ENCODE measurements around the gene NAALADL1.
A peak's percentile ranks its signal among the peaks of the same experiment; 100 is the strongest.

The NAALADL1 gene

DNA sequence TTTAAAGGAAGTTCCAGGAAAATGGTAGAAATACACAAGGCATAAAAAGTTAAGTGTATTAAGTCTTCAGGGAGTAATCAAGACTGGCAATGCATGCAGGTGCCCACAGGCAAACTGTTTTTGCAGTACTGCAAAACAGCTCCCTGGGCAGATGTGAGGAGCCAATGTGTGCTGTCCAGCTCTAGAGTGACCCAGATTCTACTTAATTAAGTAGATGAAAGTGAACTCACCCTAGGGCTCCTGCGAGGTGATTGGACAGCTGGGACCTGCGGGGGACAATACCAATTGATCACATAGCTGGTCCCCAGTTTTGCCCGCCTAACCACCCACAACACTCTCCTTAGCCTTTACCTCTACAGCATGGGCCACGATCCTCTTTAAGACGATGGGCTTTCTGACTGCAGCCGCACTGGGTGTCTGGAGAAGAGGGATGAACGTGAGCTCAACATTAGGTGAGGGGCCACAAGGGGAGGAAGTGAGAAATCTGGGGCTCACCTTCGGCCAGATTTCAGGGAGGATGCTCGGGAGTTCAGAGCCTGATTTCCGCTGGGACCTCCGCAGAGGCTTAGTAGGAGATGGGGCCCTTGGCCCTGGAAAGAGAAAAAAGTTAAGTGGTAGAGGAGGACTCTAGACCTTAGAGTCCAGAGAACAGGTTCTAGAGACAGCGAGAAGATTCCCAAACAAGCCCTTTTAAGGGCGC, 24.9 kb upstream of the NAALADL1 start:
- no peak for DNase-seq (ENCODE audit: low read depth)

DNA sequence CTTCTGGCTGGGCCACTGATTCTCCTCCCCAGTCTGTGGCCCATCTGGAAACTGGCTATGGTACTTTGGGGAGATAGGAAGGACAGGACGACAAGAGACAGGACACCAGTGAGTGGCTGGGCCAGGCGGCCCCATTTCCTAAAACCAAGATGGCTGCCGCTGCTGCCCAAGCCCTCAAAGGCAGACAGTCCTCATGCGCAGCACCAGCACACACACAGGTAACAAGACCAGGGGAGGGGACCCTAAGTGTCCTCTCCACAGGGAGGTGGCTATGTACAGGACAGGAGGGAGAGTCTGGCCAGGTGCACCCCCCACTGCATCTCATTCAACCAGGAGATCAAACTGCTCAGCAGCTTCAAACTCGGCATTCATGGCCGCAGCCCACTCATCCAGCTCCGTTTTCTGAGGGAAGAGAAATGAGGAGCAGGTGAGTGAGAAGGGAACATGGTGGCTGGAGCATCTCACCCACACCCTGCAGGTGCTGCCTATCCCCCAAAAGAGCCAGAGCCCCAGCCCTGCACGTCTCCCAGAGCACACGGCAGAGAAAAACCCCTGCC, 20.5 kb upstream of the NAALADL1 start:
- no peak for DNase-seq (ENCODE audit: low read depth)

DNA sequence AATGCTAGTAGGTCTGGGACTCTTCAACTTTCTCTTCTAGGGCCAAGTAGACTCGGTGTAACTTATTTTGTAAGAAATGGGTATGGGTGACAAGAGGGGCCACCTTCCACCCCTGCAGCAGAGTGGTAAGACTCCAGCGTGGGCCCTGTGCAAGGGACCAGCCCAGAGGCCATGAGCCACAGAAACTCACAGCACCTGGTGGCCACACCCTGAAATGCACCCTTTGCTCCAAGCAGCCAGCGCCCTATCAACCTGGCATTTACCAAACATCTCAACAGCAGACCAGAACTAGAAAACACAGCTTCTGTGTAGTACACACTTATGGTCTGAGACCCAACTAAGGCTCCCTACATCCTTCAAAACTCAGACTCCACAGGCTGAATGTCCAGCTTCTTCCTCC, 19.8 kb upstream of the NAALADL1 start:
- DNase-seq (ENCODE audit: low read depth), result peak; percentile 58

DNA sequence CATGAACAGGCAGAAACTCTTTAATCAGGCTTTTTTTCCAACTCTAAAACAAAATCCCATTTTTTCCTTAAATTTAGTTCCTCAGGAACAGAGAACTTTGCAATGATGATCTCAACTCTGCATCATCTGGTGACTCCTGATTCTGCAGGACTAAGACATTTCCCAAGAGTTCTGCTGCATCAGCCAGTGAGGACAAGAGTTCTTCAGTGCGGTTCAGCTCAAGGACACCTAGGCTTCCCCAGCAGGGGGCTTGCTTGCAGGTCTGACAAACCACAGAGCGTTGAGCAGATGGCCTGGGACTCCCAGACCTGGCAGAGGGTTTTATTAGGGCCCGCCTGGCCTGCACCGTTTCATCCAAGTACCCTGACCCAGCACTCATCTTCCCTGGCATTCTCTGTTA, 19.1 kb upstream of the NAALADL1 start:
- DNase-seq (ENCODE audit: low read depth), result no peak

DNA sequence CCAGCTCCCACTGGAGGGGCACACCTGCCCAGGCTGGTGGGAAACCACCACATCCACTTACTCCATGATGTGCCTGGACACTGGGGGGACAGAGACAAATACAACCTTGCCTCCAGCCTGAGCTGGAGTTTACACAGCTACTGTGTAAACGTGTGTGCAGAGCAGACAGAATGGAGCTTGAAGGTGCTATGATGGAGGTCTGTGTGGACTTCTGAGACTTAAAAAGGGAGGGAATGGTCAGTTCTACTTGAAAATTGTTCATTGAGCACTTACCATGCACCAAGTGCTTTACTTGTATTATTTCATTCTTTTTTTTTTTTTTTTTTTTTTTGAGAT, 14.2 kb upstream of the NAALADL1 start:
- DNase-seq (ENCODE audit: low read depth), result no peak

DNA sequence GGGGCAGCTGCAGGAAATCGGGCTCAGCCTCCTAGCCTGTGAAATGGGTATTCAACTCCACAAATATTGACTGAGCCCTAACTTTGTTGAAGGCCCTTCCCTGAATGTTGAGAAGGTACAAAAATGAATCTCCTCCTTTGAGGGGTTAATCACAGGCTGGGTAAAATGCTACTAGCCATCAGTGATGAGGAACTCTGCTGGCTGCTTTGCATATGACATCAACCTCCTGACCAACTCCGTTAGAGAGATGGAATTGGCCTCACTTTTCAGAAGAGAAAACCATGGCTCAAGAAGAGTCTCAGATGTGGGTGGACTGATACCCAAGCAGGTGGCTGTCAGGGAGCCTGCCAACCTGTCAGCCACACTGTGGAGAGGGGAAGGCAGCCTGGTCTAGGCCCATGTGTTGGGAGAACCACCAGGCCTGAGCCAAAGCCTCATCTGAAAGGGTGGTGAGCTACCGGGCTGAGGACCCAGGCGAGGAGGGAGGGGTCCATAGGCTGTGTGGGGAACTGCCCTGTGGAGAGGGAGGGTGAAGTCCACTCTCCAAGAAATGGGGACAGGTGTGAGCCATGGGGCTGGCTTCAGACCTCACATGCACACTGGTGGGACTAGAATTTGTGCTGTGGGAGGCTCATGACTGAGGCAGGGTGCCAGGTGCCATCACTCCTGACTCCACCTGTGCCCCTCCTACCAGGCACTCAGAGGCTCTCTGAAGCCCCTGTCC, 13.7 kb upstream of the NAALADL1 start:
- DNase-seq (ENCODE audit: low read depth), result no peak

DNA sequence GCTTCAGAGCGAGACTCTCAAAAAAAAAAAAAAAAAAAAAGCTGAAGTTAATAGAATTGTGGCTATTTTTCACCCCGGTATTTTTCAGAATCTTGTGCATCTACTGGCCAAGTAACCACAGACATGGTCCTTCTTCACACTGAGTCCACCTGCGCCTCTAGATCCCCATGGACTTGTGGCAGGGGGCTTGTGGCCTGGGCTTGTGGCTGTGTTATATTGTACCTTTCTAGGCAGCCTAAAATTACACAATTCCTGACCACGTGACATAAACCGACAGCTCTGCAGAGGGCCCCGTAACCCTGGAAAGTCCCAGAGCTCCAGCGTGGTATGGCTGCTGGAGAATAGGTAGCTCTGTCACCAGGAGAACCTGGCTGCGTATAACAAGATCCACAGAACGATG, 10.9 kb upstream of the NAALADL1 start:
- DNase-seq (ENCODE audit: low read depth), result no peak

DNA sequence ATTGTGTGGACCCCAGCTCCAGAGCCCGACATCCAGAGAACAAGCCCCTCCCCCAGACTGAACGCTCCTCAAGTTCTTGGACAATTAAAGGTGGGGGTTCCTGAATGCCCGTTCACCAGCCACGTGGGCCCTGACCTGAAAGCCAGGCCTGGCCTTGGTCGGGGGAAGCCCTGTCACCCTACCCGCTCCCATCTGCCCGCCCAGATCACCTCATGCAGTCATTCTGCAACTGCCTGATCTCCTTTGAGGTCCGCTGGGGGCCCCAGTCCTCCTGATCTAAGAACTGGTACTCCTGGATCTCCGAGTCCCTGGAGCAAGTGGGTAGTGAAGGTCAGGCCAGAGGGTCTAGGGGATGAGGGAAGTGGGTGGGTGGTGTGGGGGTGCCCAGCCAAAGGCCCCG, 9.1 kb upstream of the NAALADL1 start:
- DNase-seq (ENCODE audit: low read depth), result no peak

DNA sequence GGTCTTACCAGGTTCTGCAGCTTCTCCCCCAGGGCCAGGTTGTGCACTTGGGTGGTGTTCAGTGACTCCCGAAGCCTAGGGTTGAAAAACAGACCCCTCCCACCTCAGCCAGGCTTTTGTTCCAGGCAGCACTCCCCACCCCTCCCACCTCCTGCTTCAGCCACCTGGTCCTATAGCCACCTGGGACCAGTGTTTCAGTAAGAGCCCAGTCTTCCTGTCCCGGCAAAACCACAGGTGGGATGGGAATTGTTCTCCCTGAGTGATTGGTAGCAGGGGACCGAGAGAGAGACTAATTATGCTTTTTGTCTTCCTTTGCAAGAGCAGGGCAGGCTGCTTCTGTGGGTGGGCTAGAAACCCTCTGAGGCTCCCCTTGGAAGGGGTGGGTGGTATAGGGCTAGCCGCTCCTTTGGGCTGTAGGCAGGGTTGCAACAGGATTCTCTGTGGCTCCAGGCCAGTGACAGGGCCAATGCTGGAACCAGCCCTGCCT, 8.5 kb upstream of the NAALADL1 start:
- DNase-seq (ENCODE audit: low read depth), result no peak

DNA sequence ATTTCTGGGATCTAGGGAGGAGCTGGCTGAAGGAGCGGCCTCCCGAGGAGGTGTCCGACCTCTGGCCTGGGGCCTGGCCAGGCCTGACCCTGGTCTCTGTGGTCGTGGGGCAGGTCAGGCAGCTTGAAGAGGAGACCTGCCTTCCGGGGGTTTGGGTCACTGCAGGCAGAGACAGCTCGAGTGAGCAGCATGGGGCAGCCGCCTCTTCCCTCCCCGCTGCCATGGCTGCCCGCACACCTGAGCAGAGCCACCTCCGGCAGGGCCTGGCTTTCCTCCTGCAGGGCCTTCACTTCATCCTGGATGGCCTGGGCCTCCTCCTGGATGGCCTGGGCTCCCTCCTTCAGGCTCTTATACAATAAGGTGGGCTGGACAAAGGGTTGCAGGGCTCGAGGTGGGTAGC, 8.0 kb upstream of the NAALADL1 start:
- DNase-seq (ENCODE audit: low read depth), result no peak

DNA sequence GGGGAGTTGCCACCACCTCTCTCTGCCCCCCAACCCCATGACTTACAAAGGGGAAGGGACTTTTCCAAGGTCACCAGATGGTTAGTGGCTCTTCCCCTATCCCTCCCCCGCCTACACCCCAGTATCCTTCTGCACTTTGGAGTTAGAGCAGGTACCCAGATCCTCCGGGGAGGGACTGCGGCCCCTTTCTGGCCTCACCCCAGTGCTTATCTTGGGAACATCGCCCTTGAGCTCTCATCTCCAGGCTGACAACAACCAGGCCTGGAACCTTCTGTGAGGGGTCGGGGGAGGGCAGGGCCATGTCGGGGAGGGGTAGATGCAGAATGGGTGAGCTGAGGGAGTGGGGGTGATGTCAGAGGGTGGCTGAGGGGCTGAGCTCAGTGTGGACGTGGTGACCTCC, 7.5 kb upstream of the NAALADL1 start:
- DNase-seq (ENCODE audit: low read depth), result no peak

DNA sequence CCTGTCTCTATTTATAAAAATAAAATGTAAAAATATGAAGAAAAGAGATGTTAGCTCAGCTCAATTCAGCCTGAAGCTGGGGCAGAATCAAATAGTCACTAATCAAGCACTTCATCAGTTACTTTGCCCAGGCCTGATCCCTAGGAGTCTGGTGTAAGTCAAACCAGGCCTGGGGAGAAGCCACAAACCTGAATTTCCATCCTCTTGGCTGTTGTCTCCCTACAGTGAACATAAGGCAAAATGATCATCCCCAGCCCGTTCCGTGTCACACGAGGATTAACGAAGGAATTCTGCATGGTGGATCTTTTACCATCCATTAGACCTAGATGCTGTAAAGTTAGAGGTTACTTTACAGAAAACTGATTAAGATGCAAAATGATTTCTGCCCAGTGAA, 6.5 kb upstream of the NAALADL1 start:
- DNase-seq (ENCODE audit: low read depth), result no peak

DNA sequence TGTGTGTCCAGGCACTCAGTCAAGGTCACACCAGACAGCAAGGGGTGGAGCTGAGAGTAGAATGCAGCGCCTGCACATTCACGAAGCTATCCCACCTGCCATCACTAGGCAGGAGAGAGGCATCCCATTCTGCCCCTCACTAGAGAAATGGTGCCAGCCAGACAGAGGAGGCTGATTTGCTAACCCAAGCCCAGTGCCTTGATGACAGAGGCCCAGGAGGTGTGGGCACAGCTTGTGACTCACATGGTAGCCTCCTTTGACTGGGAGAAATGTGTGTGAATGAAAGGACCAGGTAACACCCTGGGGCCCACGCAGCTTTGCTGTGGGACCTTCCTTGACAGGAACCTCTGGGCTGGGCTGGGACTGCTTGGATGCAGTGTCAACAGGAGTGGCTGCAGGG, 5.2 kb upstream of the NAALADL1 start:
- DNase-seq (ENCODE audit: low read depth), result no peak

DNA sequence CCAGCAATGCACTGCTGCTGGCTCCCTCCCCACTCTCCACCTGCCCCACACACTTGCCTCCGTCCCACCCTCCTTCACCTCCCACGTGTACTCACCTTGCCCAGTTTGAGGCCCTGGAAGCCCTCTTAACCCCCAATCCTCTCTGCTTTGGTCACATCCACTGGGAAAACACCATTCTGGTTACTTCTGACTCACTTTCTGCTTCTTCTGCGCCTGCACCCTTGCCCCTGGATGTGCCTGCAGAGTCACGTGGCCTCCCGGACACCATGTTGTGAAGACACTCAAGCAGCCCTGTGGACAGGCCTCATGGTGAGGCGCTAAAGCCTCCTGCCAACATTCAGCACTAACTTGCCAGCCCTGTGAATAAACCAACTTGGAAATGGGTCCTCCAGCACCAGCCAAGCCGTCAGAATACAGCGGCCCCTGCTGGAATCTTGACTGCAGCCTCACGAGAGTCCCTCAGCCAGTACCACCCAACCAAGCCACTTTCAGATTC, 2.6 kb upstream of the NAALADL1 start:
- DNase-seq (ENCODE audit: low read depth), result no peak

DNA sequence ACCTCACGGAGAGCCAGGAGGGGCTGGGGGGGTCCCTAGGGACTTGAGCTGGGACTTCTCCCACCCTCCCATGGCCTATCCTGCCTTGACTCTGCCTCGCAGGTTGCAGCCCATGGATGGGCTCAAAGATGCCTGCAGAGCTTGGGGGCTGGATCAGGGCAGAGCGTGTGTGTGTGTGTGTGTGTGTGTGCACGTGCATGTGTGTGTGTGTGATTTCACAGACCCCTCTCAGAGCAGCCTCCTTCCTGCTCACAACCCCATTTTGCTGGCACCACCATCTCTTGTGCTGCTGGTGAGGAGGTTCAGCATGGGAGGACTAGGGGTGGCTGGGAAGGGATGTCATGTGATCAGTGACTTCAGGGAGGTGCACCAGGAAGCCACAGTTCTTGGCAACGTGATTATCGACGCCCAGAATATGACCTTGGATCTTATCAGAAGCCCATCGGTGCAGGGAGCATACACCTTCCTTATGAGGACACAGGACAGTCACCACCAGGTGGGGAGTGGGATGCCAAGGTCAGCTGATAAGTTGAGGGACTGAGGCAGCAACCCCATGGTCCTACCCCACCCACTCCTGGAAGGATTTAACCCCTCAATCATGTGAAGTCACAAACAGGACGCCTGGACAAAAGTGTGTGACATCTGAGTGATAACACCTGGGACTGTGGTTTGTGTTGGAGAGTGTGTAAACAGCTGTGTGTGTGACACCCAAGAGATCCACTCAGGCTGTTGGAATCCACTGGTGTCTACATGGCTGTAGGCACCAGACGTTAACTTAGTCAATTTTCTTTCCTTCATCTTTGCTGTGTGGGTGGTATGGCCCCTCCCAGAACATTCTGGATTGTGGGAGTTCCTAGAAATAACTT, 1.8 kb upstream of the NAALADL1 start:
- no peak for DNase-seq (ENCODE audit: low read depth)

DNA sequence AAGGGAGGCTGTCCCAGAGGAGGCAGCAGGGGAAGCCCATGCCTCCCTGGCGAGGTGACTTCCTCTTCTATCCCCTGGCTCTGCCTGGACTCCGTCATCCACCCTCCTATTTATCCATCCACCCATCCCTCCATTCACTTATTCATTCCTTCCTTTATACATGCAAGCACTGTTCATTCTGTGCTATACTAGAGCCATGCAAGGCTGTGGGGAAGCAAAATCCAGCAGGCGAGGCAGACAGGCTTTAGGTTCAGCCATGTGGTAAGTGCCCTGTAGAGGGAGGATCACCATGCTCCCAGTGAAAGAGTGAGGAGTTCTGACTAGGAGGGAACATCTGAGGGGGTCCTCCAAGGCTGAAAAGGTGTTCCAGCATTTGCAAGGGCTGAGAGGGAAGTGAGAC, 1.2 kb upstream of the NAALADL1 start:
- no peak for DNase-seq (ENCODE audit: low read depth)

DNA sequence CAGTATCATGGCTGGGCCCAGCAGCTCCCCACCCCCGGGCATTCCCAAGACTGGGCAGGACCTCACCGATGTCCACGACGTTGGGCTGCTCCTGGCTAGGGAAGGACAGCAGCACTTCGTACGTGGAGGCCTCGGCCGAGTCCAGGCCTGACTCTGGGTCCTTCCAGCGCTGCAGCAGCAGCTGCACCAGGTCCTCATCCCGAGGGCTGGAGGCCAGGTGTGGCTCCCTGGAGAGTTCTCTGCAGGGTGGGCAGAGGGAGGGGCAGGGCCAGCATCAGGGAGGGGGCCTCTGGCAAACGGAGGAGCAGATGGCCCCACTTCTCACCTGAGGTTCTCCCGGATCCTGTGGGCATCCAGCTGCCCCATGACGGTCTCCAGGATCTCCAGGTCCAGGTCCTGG, 341 bp downstream of the NAALADL1 start:
- no peak for DNase-seq (ENCODE audit: low read depth)

DNA sequence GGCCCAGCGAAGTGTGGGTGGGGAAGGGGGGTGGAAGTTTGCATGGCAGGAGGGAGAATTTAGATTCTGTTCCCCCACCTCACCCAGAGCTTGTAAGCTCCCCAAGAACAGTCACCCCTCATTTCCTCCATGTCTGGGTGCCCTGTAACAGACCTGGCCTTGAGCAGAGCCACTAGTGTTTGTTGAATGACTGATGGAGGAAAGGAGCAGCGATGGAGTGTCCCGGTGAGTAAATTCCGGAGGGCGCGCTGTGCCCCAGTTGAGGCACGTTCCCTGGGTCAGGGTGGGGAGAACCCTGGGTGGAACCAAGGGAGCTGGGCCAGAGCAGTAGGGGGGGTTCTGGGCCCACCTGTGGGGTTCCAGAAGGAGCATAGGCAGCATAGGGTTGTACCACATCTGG, 827 bp downstream of the NAALADL1 start:
- no peak for DNase-seq (ENCODE audit: low read depth)

DNA sequence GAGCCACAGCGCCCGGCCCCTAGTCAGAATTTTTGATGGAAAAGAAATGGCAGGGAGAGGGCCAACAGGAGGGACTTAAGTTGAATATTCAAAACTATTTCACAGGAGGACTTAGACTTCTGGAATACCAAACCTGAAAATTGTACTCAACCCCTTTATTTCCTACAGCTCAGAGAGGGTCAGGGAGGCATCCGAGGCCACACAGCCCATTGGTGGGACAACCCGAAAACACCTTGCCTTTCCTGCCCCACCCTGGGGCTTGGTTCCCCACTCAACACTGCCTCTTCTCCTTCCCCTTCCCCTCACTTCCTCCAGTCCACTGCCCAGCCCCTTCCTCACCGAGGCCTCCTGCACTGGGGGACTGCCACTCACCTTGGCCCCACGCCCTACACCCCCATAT, 1.4 kb downstream of the NAALADL1 start:
- no peak for DNase-seq (ENCODE audit: low read depth)

DNA sequence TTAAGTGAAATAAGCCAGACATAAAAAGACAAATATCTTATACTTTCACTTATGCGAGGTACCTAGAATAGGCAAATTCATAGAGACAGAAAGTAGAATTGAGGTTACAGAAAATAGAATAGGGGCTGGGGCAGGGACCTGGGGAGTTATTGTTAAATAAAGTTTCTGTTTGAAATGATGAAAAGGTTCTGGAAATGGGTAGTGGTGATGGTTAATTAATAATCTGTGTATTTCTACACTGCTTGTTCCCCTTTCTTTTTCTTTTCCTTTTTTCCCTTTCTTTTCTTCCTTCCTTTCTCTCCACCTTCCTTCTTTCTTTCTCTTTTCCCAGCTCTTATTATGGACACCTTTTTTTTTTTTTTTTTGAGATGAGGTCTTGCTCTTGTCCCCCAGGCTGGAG, 2.8 kb downstream of the NAALADL1 start:
- no peak for DNase-seq (ENCODE audit: low read depth)

DNA sequence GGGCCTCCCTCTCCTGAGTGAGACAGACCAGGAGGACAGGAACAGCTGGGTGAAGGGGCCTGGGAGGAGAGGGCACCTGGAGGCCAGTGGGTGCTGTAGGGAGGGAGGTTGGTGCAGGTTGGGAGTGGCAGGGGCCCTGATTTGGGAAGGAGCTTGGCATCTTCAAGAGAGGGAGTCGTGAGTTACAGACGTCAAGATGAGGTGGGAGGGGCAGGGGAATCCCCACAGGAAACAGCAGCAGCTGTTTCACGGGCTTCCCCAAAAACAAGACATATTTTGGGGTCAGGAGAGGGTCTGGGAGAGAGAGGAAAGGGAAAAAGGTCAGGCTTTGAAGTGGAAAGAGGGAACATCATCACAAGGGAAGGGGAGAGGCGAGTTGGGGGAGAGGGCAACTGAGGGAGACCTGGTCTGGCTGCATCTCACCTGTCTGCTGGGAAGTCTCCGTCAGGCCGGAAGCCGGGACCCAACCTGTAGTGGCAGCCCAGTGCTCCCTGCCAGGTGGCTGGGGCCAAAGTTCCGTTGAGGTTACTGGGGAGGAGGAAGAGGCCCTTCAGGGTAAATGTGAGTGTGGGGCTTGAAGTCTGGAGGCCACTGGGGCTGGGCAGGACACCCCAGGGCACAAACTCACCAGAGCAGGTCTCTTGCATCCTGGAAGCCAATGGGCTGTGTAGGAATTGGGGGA, 4.4 kb downstream of the NAALADL1 start:
- DNase-seq (ENCODE audit: low read depth), result no peak

DNA sequence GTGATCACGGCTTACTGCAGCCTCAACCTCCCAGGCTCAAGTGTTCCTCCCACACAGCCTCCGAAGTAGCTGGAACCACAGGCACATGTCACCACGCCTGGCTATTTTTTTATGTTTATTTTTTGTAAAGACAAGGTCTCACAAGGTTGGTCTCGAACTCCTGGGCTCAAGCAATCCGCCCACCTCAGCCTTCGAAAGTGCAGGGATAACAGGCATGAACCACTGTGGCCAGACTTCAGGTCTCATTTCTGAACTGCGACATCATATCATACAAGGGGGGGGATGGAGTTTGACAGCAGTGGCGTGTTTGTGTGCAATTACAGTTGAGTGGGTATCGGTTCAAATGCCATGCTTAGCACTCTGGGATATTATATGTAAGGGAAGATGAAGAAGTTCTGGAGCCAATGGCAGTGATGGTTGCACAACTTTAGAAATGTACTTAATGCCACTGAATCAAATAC, 6.9 kb downstream of the NAALADL1 start:
- DNase-seq (ENCODE audit: low read depth), result no peak
